ENCODE measurements around the gene PKP2.

DNA sequence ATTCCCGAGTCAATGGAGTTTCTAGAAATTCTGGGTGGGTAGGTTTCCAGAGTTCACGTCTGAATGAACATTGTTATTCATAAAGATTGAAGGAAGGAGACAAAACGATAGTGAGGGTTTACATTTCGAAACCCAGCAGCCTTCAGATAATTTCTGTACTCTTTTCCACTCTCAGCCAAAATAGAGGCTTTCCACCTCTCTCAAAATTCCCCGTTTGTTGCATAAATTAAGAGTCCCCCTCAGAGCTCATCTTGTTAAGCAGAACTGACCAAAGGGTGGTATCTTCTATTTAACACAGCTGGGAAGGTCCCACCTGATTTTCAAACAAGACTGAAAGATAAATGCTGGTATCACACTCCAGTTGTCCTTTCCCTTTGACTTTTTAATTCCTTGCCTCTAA lies 119.4 kb downstream of the PKP2 start:
- TF ChIP-seq, protein P1, sequence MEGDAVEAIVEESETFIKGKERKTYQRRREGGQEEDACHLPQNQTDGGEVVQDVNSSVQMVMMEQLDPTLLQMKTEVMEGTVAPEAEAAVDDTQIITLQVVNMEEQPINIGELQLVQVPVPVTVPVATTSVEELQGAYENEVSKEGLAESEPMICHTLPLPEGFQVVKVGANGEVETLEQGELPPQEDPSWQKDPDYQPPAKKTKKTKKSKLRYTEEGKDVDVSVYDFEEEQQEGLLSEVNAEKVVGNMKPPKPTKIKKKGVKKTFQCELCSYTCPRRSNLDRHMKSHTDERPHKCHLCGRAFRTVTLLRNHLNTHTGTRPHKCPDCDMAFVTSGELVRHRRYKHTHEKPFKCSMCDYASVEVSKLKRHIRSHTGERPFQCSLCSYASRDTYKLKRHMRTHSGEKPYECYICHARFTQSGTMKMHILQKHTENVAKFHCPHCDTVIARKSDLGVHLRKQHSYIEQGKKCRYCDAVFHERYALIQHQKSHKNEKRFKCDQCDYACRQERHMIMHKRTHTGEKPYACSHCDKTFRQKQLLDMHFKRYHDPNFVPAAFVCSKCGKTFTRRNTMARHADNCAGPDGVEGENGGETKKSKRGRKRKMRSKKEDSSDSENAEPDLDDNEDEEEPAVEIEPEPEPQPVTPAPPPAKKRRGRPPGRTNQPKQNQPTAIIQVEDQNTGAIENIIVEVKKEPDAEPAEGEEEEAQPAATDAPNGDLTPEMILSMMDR (conservative IDR thresholded peaks at IDR 0.05; ENCODE audit: low read depth, low read length) = no peak
- no peak for TF ChIP-seq RAD21 (IDR thresholded peaks at IDR 0.05; ENCODE audit: low read length)
- TF ChIP-seq MAFK (IDR thresholded peaks at IDR 0.05; ENCODE audit: low read depth, low read length) = no peak
- no peak for TF ChIP-seq MXI1 (IDR thresholded peaks at IDR 0.05; ENCODE audit: borderline replicate concordance, low read depth, low read length)
- TF ChIP-seq SMC3 (IDR thresholded peaks at IDR 0.05; ENCODE audit: low read depth, low read length) = no peak
